Psoas muscle (tissue), 8 donors: ENCODE measurements around the gene CPXM2. TPM values are rescaled to one million over a fixed set of nuclear protein-coding genes. Genes with fewer than 3 reads are reported as not detected.

Experiments used
- ATAC-seq, 4 donors: fragments of 200-7000 bp; cut with Tn5 transposase; one replicate each; pipeline ENCODE4 v1.9.1; 2020; ENCODE audit warnings: moderate library complexity in 3 of 4, mild to moderate bottlenecking in 2 of 4
- DNase-seq, 2 donors: peaks; one replicate each; pipeline ENCODE4 v3.0.0-alpha.2; 2020
- H3K27ac ChIP-seq: fragments of 200-600 bp; one replicate; pipeline ENCODE4 v1.8.0; 2022
- H3K27me3 ChIP-seq, 3 donors: fragments of 200-600 bp in 1 of 3; one replicate each; pipeline versions ENCODE4 v1.6.1 to v1.8.0; 2013 to 2022; ENCODE audit warnings: low read length in 2 of 3, mild to moderate bottlenecking in 2 of 3, moderate library complexity in 1 of 3; ENCODE audit not compliant: insufficient read depth in 3 of 3
- H3K36me3 ChIP-seq, 2 donors: fragments of 200-600 bp in 1 of 2; one replicate each; pipeline versions ENCODE4 v1.6.1 to v1.8.0; 2013 to 2022; ENCODE audit warnings: low read depth in 1 of 2, mild to moderate bottlenecking in 1 of 2, moderate library complexity in 1 of 2; ENCODE audit not compliant: insufficient read depth in 1 of 2
- H3K4me1 ChIP-seq: fragments of 200-600 bp; one replicate; pipeline ENCODE4 v1.8.0; 2022
- H3K4me3 ChIP-seq: fragments of 200-600 bp; one replicate; pipeline ENCODE4 v1.8.0; 2022; ENCODE audit warnings: mild to moderate bottlenecking
- H3K9me3 ChIP-seq: fragments of 200-600 bp; one replicate; pipeline ENCODE4 v1.8.0; 2022
- WGBS, 3 donors: extraction: QIAGEN DNeasy Blood & Tissue Kit; methylation state at CpG; one replicate each; pipeline versions ENCODE4 v1.1.6 to v1.1.7; 2013; 5-methylcytosine and 5-hydroxymethylcytosine counted together
- intact Hi-C, 2 donors: fragments of 100-400 bp; cut with DNase I; formaldehyde crosslinking; loops; one replicate each; pipeline versions ENCODE4 v1.11.0 to v1.14.2; 2022
- polyA plus RNA-seq, 3 donors: library from polyadenylated mRNA; stranded (reverse); fragments of 200-250 nt; gene quantifications; one replicate each; pipeline ENCODE4 v1.2.3, GENCODE V29; 2013
- total RNA-seq, 4 donors: library from RNA; stranded (reverse); fragmentation: NEBNext Ultra II Directional in 2 of 4; extraction: Animal tissue kit (Norgen Biotek cat#: 25700) in 2 of 4; gene quantifications; one replicate each; pipeline versions ENCODE4 v1.2.1 to v1.2.4, GENCODE V29; 2021 to 2023
- TF ChIP-seq, protein P1 (sequence below): fragments of 200-600 bp; IDR thresholded peaks from one replicate; pipeline ENCODE4 v1.8.0; 2022; ENCODE audit warnings: antibody characterized with exemption
- donor health status: healthy with polysubstance abuse.
- donor health status: DM: no; HTN: no; CAD: no; lungs with moderate emphysema.
- donor health status: Bipolar disorder and iron deficiency.
- donor health status: healthy.
- donor health status: DM: yes; HTN: yes; CAD: no.
- donor health status: DM: no; HTN: no; CAD: no.
- donor health status: DM: no; HTN: no; CAD: no.
- donor health status: DM: yes; HTN: yes; CAD: no.

The CPXM2 gene
- total and polyA plus RNA-seq, 7 donors: 0.78 to 5.2 (median 1.4) TPM

DNA sequence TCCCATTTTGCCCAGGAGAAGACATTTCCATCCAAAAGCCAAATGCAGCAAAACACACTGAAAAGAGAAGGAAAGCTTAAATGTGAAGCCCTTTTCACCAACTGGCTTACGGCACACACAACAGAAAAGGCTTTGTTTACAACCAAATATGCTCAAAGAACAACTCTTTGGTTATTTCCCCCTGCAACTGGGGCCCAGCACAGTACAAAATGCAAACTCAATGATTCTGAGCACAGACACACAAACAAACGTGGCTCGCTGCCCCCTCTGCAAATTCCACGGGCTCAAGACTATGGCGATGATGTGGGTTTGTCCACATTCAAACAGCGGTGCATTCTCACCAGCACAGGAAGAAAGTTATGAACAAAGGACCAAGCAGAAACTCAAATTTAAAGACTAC is 5.3 kb downstream of the CPXM2 start:
- TF ChIP-seq, protein P1, sequence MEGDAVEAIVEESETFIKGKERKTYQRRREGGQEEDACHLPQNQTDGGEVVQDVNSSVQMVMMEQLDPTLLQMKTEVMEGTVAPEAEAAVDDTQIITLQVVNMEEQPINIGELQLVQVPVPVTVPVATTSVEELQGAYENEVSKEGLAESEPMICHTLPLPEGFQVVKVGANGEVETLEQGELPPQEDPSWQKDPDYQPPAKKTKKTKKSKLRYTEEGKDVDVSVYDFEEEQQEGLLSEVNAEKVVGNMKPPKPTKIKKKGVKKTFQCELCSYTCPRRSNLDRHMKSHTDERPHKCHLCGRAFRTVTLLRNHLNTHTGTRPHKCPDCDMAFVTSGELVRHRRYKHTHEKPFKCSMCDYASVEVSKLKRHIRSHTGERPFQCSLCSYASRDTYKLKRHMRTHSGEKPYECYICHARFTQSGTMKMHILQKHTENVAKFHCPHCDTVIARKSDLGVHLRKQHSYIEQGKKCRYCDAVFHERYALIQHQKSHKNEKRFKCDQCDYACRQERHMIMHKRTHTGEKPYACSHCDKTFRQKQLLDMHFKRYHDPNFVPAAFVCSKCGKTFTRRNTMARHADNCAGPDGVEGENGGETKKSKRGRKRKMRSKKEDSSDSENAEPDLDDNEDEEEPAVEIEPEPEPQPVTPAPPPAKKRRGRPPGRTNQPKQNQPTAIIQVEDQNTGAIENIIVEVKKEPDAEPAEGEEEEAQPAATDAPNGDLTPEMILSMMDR: no peak
- ATAC-seq (no peak), DNase-seq (no peak)
- Histone ChIP-seq H3K4me3 (no peak overlapping the region), H3K27me3 (peaks cover 0 to 20% (median 3%) of the 10 kb centered on the region in 3 donors), H3K4me1 (no peaks in the 10 kb centered on the region), H3K36me3 (no peaks in the 10 kb centered on the region), H3K27ac (no peak overlapping the region), H3K9me3 (no peaks in the 10 kb centered on the region)
- intact Hi-C loops: no loop called here
- 74 to 79% (median 79%) methylated on average over 6 of the region's 6 CpGs for WGBS, 3 donors

DNA sequence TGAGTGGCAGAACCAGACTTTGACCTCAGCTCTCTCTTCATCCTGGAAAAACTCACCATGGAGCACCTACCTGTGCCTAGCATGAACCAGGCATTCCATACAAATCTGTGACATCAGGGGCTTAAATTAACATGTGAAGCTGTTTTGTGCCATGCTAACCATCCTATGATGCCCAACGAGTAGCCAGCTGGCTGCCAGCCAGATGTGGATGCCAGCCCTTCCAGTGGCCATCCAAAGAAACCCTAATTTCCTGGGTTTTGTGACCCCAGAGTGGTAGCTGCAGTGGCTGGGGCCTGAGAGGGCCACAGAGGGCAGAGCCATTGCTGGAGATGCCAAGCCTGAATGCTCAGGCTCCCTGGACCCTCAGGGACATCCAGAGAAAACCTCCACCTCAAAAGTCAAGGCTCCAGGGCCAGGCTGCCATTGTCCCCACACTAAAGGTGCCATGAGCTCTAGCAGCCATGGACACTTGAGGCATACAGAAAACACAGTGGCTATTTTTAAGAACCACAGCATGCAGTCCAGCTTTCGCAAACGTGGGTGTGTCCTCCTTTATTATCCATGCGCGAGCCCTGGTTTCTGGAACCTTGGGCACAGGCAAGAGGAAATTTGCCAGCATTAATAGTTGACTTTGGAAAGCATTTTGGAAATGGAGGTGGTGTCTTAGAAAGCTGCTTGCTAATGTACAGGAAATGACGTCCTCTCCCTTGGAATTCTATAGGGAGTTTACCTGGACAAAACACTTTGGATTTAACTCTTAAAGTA is 6.0 kb downstream of the CPXM2 start:
- Histone ChIP-seq H3K9me3 (no peaks in the 10 kb centered on the region), H3K4me1 (no peaks in the 10 kb centered on the region), H3K27me3 (peaks cover 0 to 13% (median 3%) of the 10 kb centered on the region in 3 donors), H3K36me3 (no peaks in the 10 kb centered on the region), H3K4me3 (no peak overlapping the region), H3K27ac (no peak overlapping the region)
- 54 to 57% (median 55%) methylated on average over 6 of the region's 6 CpGs for WGBS, 3 donors
- TF ChIP-seq, protein P1: no peak
- ATAC-seq (peak in 1 of 4 donors; percentile 25), DNase-seq (peak in 1 of 2 donors; percentile 44)
- intact Hi-C loops: no loop called here

DNA sequence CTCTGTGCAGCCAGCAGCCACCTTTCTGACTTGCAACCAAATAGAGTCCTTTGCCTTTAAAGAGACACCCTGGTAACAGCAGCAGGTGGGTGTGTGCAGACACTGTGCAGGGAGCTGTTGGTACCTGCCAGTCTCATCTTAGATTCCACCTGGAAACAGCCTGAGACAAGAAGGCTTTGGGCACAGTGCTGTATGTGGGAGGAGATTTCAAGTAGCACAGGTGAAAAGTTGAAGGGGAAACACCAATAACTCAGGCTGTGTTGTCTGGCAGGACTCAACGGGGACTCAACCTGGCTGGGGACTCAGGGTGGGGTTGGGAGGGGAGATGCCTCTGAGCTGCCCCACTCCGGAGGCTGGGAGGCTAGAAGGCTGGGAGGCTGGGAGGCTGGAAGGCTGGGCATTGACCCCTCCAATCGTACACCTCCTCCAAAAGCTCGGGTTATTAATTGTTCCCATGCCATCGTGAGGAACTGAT is 6.7 kb downstream of the CPXM2 start:
- no peak overlapping the region for H3K27ac ChIP-seq
- DNase-seq (no peak), ATAC-seq (no peak)
- H3K36me3 ChIP-seq: no peaks in the 10 kb centered on the region
- no peaks in the 10 kb centered on the region for H3K9me3 ChIP-seq
- no peaks in the 10 kb centered on the region for H3K4me1 ChIP-seq
- peaks cover 0 to 8% (median 3%) of the 10 kb centered on the region in 3 donors for H3K27me3 ChIP-seq
- intact Hi-C loops: no loop called here
- TF ChIP-seq, protein P1: no peak
- H3K4me3 ChIP-seq: no peak overlapping the region
- WGBS, 3 donors: 78 to 84% (median 81%) methylated on average over 5 of the region's 5 CpGs

DNA sequence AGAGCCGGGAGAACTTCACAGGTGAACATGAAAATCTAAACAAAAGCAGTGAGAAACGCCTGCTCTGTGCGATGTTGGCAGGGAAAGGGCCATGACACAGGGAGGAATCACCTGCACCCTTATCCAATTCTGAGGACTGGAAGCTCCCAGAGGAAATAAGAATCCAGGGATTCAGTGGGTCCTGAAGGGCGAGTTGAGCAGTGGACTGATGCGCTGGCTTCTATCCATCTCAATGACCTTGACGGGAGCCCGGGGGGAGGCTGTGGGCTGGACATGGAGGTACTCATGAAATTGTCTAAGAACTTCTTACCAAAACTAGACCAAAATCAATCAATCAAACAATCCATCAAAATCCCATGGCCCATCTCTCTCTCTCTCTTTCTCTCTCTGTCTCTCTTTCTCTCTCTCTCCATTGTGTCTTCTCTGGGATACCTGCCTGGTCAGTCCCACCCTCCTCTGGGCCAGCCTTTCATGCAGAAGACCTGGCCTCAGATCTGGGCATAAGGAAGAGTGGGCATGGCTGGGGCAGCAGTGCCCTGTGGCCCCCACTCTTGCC is 7.2 kb downstream of the CPXM2 start:
- DNase-seq (no peak), ATAC-seq (no peak)
- Histone ChIP-seq H3K27ac (no peak overlapping the region), H3K36me3 (no peaks in the 10 kb centered on the region), H3K4me3 (no peak overlapping the region), H3K4me1 (no peaks in the 10 kb centered on the region), H3K27me3 (peaks cover 0 to 3% (median 3%) of the 10 kb centered on the region in 3 donors), H3K9me3 (no peaks in the 10 kb centered on the region)
- TF ChIP-seq, protein P1: no peak
- 77 to 82% (median 77%) methylated on average over 7 of the region's 7 CpGs for WGBS, 3 donors
- intact Hi-C loops: no loop called here
